ENCODE results near the gene CFAP46. TPM values are rescaled to one million over a fixed set of nuclear protein-coding genes. Genes with fewer than 3 reads are reported as not detected.

CFAP46 gene
- total and polyA plus RNA-seq, 2 of the 8 experiments (the other 6 are each of a cell fraction or from before 2014, with no cell fraction given) = 2.6 to 4.8 TPM

GRCh38 chr10:132842397-132842796 is 100.0 kb downstream of the CFAP46 start:
- Histone ChIP-seq H3K23me2 (ENCODE audit: low read depth, low read length) (no peaks in the 10 kb centered on the region), H2BK15ac (ENCODE audit: low read length) (no peak overlapping the region), H2BK20ac (ENCODE audit: low read length) (no peak overlapping the region), H2AFZ (ENCODE audit: low read length) (no peak overlapping the region), H3K27ac (ENCODE audit: low read depth, low read length) (no peak overlapping the region), H3K23ac (ENCODE audit: insufficient read length) (no peak overlapping the region), H2AK5ac (ENCODE audit: low read depth, low read length) (no peak overlapping the region), H3K56ac (replicated peaks; ENCODE audit: insufficient read length, low read depth, low read length) (no peak overlapping the region), H2BK5ac (ENCODE audit: low read depth, low read length) (no peak overlapping the region), H3K27me3 (replicated peaks in 1 of 4; ENCODE audit: control insufficient read depth in 3 of 4, extremely low read depth in 1 of 4, insufficient read depth in 3 of 4, low read length in 3 of 4) (no peaks in the 10 kb centered on the region), H2BK120ac (replicated peaks; ENCODE audit: low read depth, low read length) (no peak overlapping the region), H4K5ac (ENCODE audit: insufficient read length, low read depth, low read length) (no peak overlapping the region), H3K79me1 (ENCODE audit: low read depth, low read length) (no peaks in the 10 kb centered on the region), H3K4me1 (replicated peaks in 1 of 4; ENCODE audit: control insufficient read depth in 3 of 4, insufficient read depth in 4 of 4, low read length in 3 of 4) (no peaks in the 10 kb centered on the region), H3K14ac (ENCODE audit: insufficient read length) (no peak overlapping the region), H3K9me3 (ENCODE audit: insufficient read depth in 2 of 2, low read depth in 1 of 2, low read length in 1 of 2) (peaks cover 19% of the 10 kb centered on the region in 2 experiments), H3K4ac (replicated peaks; ENCODE audit: insufficient read length, low read depth, low read length) (no peak overlapping the region), H3K4me2 (ENCODE audit: insufficient read depth in 1 of 2, low read depth in 2 of 2, low read length in 2 of 2) (no peak overlapping the region), H4K20me1 (replicated peaks in 1 of 2; ENCODE audit: control insufficient read depth in 1 of 2, insufficient read depth in 2 of 2, low read length in 2 of 2) (no peaks in the 10 kb centered on the region), H3K4me3 (ENCODE audit: extremely low read depth in 1 of 4, insufficient read depth in 2 of 4, low read depth in 3 of 4, low read length in 4 of 4) (no peak overlapping the region), H4K91ac (replicated peaks; ENCODE audit: insufficient read length, low read length) (no peak overlapping the region), H3K18ac (ENCODE audit: extremely low read depth, low read length) (no peak overlapping the region), H3K36me3 (ENCODE audit: control insufficient read depth in 2 of 4, insufficient read depth in 4 of 4, low read length in 3 of 4) (no peaks in the 10 kb centered on the region), H3K9ac (replicated peaks in 1 of 4; ENCODE audit: extremely low read depth in 1 of 4, low read depth in 3 of 4, low read length in 3 of 4) (no peak overlapping the region), H3K79me2 (ENCODE audit: control insufficient read depth in 1 of 2, insufficient read depth in 2 of 2, low read length in 2 of 2) (no peaks in the 10 kb centered on the region), H2BK12ac (ENCODE audit: low read depth, low read length) (no peak overlapping the region), H4K8ac (ENCODE audit: extremely low read depth, insufficient read depth, low read length) (no peak overlapping the region)
- FAIRE-seq (no peak), DNase-seq (ENCODE audit: low read depth in 1 of 2, low spot score in 2 of 2) (no peak)
- POLR2A ChIA-PET (ENCODE audit: partially characterized antibody) = no interaction called here
- WGBS, 2 experiments (ENCODE audit: extremely low coverage in 1 of 2, insufficient coverage in 1 of 2, insufficient read length in 1 of 2, insufficient replicate concordance in 2 of 2, low coverage in 1 of 2, low lambda C conversion rate in 2 of 2, missing lambda C conversion rate in 1 of 2) = 93% methylated on average over 3 of the region's 3 CpGs; no CpG with 5 or more reads in 1 of the 2 experiments
- CTCF ChIA-PET (ENCODE audit: partially characterized antibody) = interaction anchor here (0.6 to 1.3 kb wide), 2 partner anchors 13 to 18 kb away, joined by 3 to 4 read pairs; no protein-coding TSS in a partner anchor
- TF ChIP-seq TEAD4 (IDR thresholded peaks at IDR 0.05; ENCODE audit: low read depth, low read length) (no peak), ASH2L (IDR thresholded peaks at IDR 0.05; ENCODE audit: low read length) (no peak), BACH1 (IDR thresholded peaks at IDR 0.05; ENCODE audit: low read length) (no peak), SP1 (IDR thresholded peaks at IDR 0.05; ENCODE audit: low read depth, low read length) (no peak), POLR2AphosphoS5 (IDR thresholded peaks at IDR 0.05; ENCODE audit: low read depth, low read length) (no peak), TAF7 (optimal IDR thresholded peaks at IDR 0.05; ENCODE audit: borderline replicate concordance, low read depth, low read length) (no peak), E2F6 (IDR thresholded peaks at IDR 0.05) (no peak), RNF2 (IDR thresholded peaks at IDR 0.05; ENCODE audit: borderline replicate concordance, low read depth, low read length, missing control alignments, poor library complexity, severe bottlenecking) (no peak), BRCA1 (IDR thresholded peaks at IDR 0.05; ENCODE audit: low read depth, low read length) (no peak), GABPA (IDR thresholded peaks at IDR 0.05; ENCODE audit: borderline replicate concordance, insufficient read depth, low read length) (no peak), MAX (IDR thresholded peaks at IDR 0.05) (no peak), SP4 (IDR thresholded peaks at IDR 0.05; ENCODE audit: low read length) (no peak), CHD2 (IDR thresholded peaks at IDR 0.05; ENCODE audit: low read length) (no peak), JUND (IDR thresholded peaks at IDR 0.05; ENCODE audit: low read length) (no peak), GTF2F1 (IDR thresholded peaks at IDR 0.05; ENCODE audit: borderline replicate concordance, low read depth, low read length) (no peak)
